ENCODE data around the gene WWOX.

DNA sequence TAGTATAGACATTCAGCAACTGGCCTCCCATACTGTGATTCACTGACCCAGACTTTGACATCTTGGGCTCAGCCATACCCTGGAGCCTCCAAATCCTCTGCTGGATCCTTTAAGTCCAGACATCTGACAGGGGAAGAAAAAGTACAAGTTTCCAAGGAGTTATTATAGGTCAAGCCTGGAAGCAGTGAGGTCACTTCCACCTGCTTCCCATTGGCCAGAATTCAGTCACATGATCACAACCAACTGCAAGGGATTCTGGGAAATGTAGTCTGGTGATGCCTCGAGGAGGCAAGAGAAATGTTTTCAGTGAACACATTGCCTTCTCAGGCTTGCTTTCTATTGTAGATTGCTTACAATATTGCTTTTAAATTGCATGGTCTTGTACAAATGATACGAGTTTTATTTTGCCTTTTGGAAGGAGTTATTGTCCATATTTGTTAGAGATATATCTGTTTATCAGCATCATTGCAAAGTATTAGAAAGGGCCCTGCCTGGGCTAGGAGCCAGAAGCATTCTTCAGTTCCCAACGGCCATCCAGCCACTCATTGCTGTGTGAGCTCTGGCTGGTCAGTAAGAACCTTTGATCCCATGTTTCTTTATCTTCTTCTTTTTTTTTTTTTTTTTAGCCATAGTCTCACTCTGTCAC, 696.9 kb downstream of the WWOX start:
- TF ChIP-seq POLR2A (IDR thresholded peaks at IDR 0.05; ENCODE audit: low read length) = no peak
- TF ChIP-seq GATA1 (IDR thresholded peaks at IDR 0.05; ENCODE audit: low read depth, low read length) = no peak
